Measurements from ENCODE around the gene PLXNC1.

Gene PLXNC1

DNA sequence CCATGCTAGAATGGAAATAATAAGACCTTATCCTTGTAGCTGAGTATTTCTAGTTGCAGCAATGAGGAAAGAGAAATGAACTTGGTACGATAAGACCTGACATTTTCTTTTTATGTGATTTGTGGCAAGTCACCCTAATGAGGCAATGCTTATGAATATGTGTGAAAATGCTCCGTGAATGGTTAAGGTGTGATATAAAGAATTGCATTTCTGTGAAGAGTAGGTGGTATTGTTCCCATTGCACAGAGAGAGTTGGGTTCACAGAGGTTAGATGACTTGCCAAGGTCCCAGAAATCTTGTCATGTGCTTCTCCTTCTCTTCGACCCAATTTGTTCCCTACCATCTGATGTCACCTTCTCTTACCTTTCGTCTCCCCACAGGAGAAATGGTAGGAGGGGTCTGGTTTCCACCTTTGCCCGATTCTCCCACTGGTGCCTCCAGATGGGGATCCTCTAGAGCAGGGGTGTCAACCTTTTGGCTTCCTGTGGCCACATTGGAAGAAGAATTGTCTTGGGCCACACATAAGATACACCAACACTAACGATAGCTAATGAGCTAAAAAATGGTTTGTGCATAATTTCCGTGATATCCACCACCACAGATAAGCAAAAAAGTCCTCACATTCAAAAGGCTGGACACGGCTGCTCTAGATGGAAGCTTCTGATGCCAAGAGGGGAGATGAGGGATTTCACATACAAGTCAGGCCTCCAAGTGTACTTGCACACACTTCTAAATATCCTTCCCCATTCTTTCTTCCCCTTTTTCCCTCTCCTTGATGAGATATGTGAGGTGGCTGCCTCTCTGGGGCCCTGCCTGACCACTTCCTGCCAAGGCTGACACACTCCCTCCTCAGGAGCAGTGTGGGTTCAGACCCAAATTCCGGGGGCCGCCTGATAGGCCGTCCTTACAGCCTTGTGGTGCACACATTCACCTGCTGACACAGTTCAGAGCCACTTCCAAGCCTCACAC lies 96.1 kb downstream of the PLXNC1 start:
- peak; percentile 75 to 90 for DNase-seq

DNA sequence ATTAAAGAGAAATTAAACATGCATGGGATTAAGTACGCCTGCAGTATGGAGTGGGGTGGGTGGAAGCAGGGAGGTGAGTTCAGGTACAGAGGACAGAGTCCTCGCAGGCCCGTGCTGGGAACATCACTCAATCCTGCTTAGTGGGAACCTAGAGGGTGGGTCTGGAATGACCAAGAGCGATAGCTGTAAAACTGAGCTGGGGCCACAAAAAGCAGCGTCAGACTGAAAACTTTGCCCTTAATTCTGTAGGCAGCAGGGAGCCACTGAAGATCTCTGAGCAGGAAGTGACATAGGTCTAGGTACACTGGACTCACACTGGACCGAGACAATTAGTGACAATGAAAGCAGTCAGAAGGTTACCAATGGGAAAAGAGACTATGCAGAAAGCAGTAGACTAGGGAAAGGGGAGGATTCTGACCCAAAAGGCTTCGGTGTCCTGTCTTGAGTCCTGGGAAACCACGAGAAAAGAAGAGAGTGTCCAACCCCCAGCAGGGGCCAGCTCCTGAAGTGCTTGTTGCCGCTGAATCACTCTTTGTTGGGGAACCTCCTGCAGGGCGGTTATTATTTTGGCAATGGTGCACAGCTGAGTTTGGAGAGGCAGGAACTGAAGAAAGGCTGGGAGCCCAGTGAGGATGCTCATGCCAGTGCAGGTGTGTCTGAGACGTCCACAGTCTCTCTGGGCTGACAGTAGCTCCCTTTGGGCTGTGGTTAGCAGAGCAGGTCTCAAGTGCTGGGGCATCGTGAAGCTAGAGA lies 97.4 kb downstream of the PLXNC1 start:
- no peak for DNase-seq

GRCh38 chr12:94247246-94247645 lies 98.9 kb downstream of the PLXNC1 start:
- peak in 1 of 2 donors; percentile 6 for DNase-seq

- DNase-seq: no peak
These were observed 100.2 kb downstream of the PLXNC1 start for GRCh38 chr12:94248582-94248981.

DNA sequence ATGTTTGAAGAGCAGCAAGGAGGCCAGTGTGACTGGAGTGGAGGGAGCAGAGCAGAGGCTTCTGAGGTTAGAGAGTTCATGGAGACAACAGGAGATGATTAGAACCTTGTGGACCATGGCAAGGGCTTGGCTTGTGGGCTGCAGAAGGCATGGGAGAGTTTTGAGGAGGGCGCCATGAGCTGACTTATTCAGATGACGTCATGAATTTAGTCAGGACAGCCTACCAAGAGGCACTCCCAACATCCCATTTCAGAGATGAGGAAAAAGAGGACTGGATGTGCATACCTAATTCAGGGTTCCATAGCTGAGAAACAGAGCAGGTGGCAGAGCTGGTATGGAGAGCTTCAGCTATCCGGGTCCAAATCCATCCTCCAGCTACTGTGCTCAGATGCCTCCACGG lies 101.8 kb downstream of the PLXNC1 start:
- no peak for DNase-seq

DNA sequence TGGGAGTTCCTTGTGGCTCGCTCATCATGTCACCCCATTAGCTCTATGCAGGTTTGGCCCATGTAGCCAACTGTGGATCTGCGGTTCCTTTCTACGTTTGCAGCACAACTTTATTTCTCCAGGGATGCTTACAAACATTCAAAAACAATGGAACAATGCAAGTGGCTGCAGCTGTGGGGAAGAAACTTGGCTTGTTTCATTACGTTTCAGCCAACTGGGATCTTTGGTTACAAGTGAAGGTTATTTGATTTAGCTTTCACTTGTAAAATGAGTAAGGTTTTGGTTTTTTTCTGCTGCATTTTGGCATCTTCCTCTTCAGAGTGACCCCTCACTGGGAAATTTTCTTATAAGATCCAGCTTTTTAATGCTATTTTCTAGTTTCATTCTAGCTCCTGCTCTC lies 105.9 kb downstream of the PLXNC1 start:
- DNase-seq: no peak

- no peak for DNase-seq
These were observed 106.6 kb downstream of the PLXNC1 start for GRCh38 chr12:94255006-94255405.

GRCh38 chr12:94255428-94255827 lies 107.1 kb downstream of the PLXNC1 start:
- DNase-seq: no peak

- no peak for DNase-seq
These were observed 110.2 kb downstream of the PLXNC1 start for GRCh38 chr12:94258593-94258992.

DNA sequence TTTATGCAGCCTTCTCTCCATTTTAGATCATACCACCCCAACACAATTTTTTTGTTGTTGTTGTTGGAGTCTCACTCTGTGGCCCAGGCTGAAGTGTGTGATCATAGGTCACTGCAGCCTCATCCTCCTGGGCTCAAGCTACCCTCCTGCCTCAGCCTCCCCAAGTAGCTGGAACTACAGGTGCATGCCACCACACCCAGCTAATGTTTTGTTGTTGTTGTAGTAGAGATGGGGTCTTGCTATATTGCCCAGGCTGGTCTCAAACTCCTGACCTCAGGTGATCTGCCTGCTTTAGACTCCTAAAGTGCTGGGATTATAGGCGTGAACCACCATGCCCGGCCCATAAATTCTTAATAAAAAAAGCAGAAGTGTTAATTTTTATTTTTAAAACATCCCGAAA lies 111.6 kb downstream of the PLXNC1 start:
- no peak for DNase-seq

DNA sequence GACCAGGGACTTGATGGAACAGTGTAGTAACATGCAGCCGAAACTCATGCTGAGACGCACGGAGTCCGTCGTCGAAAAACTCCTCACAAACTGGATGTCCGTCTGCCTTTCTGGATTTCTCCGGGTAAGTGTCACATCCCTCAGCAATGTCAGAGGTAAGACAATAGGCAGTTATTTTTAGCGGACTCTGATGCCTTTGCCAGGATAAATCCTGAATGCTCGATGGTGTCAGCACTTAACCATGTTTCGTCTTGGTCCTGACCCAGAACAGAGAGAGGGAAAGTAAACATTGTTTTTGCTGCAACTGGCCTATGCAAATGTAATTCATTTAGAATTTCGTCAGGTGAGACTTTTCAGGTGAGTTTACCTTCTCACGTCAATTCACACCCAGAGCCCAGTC lies 112.3 kb downstream of the PLXNC1 start:
- DNase-seq: no peak

DNA sequence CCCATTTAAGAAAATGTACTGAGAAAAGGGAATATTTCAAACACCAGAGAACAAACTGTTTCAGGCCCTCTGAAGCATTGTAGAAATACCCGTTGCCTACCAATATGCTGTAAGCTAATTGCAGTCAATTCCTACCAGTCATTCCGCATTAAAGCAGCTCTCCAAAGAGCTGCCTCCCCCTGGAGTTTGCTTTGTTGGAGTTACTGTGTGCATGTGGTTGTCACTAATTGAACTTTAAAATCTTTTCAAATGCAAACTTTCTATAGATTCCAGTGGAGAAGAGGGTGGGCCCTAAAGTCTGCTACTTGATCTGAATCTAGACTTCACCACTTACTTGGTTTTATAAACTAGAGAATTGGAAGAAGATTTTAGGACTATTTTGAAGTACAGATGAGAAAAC lies 112.7 kb downstream of the PLXNC1 start:
- no peak for DNase-seq

GRCh38 chr12:94261786-94262185 lies 113.4 kb downstream of the PLXNC1 start:
- DNase-seq: no peak

DNA sequence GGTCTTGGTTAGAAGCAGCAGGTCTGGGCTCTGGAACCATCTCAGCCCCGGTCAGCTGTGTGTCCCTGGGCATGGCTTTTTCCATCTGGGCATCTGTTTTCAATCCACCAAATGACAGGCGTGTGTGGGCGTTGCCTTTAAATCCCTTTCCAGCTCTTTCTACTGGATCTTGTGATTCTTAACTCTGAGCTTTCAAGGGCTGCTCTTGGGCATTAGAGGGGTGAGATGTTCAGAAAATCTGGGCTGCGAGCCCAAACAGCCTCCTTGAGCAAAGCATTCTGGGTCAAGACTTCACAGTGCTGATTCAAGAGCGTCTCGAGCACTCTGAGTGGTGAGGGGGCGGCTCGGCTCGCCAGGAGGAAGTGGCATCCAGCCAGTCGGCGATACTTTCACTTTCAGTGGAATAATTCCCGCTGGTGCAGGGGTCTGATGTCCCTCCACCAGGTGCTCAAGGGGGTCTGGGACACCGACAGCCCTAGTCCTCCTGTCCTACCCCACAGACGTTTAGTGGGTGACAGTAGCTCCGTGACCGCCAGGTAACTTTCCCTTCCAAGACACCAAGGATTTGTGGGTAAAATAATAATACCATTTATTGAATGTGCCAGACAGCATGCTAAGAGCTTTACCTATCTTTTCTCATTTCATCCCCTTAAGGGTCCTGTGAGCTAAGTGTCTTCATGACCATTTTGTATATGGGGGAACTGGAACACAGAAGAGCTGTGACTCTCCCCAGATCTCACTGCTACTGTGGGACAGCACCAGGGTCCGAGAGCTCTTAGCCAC lies 114.0 kb downstream of the PLXNC1 start:
- peak; percentile 89 to 93 for DNase-seq

DNA sequence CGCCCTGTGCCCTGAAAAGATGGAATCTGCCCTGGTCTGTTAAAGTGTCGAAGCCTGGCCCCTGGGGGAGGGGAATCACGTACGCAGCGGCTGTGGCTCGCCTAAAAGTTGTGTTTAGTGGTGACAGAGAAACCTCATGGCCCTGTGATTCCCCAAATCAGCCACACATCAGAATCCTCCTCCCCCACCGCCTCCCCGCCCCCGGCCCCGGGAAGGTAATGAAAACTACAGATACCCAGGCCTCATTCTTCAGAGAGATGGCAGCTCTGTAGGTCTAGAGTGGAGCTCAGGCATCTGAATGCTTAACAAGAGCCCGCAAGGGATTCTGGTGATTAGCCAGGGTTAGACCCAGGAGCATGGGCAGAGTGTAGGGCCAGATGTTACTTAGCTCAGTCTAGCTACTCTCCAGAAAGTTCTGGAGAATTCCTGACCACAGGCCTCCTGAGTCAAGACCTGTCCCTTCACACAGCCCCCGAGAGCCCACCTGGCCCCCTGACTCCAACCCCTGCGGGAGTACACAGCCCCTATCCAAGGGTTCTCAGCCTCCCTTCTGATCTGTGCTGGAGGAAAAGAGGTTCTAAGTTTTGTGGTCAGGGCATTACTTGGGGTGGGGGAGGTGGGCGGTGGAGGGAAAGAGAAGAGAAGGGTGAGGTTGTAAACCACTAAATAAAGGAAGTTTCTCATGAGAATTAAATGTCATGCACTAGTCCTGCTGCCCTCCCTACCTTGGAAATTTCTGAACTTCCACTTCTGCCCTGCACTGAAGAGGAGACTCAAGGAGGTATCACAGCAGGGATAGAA lies 114.8 kb downstream of the PLXNC1 start:
- DNase-seq: peak; percentile 76 to 84

- peak; percentile 54 to 67 for DNase-seq
These were observed 115.7 kb downstream of the PLXNC1 start for GRCh38 chr12:94263905-94264561.

DNA sequence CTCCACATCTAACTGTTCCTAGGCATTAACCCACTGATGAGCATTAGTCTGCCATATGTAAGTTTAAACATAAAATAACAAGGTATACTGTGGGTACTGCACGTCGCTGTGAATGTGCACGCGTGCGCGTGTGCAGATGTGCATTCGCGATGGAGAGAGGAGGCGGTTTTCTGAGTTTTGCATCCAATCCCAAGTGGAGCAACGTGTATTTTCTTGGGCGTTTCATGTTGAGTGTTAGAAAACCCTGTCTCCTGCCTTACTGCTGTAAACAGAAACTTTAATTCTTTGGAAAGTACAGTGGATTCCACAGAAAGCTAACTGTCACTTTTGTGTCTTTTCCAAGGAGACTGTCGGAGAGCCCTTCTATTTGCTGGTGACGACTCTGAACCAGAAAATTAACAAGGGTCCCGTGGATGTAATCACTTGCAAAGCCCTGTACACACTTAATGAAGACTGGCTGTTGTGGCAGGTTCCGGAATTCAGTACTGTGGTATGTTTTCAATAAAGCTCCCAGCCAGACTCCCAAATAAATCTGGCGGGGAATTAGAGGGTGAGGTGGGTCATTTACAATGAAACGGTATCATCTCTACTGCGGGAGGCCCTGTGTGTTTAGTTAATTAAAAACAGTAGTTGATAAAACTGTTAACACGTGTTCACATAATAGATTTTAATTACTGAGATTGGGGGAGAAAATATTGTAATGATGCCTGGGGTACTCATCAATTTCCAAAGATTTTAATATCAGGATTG lies 116.5 kb downstream of the PLXNC1 start:
- no peak for DNase-seq

DNA sequence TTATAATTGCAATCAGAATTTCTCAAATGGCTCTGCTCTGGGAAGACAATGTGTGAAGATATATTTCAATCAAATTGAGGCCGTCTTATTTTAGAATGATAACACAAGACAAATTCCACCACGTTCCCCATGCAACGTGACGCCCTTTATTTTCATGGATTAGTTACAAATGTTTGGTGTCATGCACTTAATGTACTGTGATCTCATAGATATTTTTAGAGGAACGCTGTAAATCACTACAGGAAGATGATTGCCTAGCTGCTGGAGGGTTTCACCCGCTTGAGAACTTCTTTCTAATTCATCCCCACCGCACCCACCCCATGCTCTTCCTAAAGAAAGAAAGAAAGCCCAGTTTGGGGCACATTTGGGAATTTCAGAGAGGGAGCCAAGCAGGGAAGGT lies 117.2 kb downstream of the PLXNC1 start:
- DNase-seq: no peak

- DNase-seq: peak; percentile 65 to 71
These were observed 117.8 kb downstream of the PLXNC1 start for GRCh38 chr12:94265966-94266745.
